Suprapubic skin (tissue), 4 donors: ENCODE data around the gene CYP19A1. TPM values are rescaled to one million over a fixed set of nuclear protein-coding genes. Genes with fewer than 3 reads are reported as not detected.

Source experiments
- DNase-seq, 2 donors: peaks; one replicate each; pipeline ENCODE4 v3.0.0-alpha.2; 2019; ENCODE audit warnings: low spot score in 2 of 2
- H3K27ac ChIP-seq: fragments of 200-600 bp; sonication (generic); one replicate; pipeline ENCODE4 v1.5.1; 2019
- H3K27me3 ChIP-seq: fragments of 200-600 bp; sonication (generic); one replicate; pipeline ENCODE4 v1.5.1; 2019
- H3K36me3 ChIP-seq: fragments of 200-600 bp; sonication (generic); one replicate; pipeline ENCODE4 v1.5.1; 2019
- H3K4me1 ChIP-seq: fragments of 200-600 bp; sonication (generic); one replicate; pipeline ENCODE4 v1.5.1; 2019
- H3K4me3 ChIP-seq: fragments of 200-600 bp; sonication (generic); one replicate; pipeline ENCODE4 v1.5.1; 2019; ENCODE audit warnings: mild to moderate bottlenecking
- H3K9me3 ChIP-seq: fragments of 200-600 bp; sonication (generic); one replicate; pipeline ENCODE4 v1.5.1; 2019
- CTCF ChIP-seq, 2 donors: fragments of 200-600 bp in 1 of 2; fragments of 450-650 bp in 1 of 2; sonication (generic) in 1 of 2; IDR thresholded peaks; one replicate each; pipeline ENCODE4 v1.5.1; 2016 to 2019; ENCODE audit warnings: antibody characterized with exemption in 2 of 2, mild to moderate bottlenecking in 1 of 2, moderate library complexity in 1 of 2
- EP300 ChIP-seq: sonication (generic); formaldehyde crosslinking; IDR thresholded peaks from one replicate; pipeline ENCODE4 v1.6.1; 2017; ENCODE audit warnings: antibody characterized with exemption
- POLR2A ChIP-seq, 2 donors: fragments of 450-650 bp; IDR thresholded peaks; one replicate each; pipeline ENCODE4 v1.6.1; 2017; ENCODE audit warnings: antibody characterized with exemption in 2 of 2, mild to moderate bottlenecking in 2 of 2, moderate library complexity in 2 of 2
- POLR2AphosphoS5 ChIP-seq, 3 donors: sonication (generic); formaldehyde crosslinking; IDR thresholded peaks; one replicate each; pipeline ENCODE4 v1.6.1; 2017; ENCODE audit warnings: antibody characterized with exemption in 3 of 3
- WGBS: methylation state at CpG from one replicate; pipeline ENCODE4 v1.1.5; 2018; 5-methylcytosine and 5-hydroxymethylcytosine counted together
- total RNA-seq, 4 donors: library from RNA; depleted of rRNA; stranded (reverse); fragments of >200 nt; gene quantifications; one replicate each; pipeline ENCODE4 v1.1.0, GENCODE V29; 2016

The CYP19A1 gene
- total RNA-seq, 4 donors from 2014 or later, result 2.7 to 6.8 (median 5.6) TPM

- 55% methylated on average over 3 of the region's 3 CpGs for WGBS
- Histone ChIP-seq H3K9me3 (no peaks in the 10 kb centered on the region), H3K27me3 (peaks cover 5% of the 10 kb centered on the region), H3K4me1 (no peaks in the 10 kb centered on the region), H3K27ac (no peak overlapping the region), H3K4me3 (no peak overlapping the region), H3K36me3 (no peaks in the 10 kb centered on the region)
- no peak for DNase-seq
- no peak for TF ChIP-seq POLR2AphosphoS5 (IDR thresholded peaks at IDR 0.05)
- no peak for TF ChIP-seq EP300
- TF ChIP-seq POLR2A (IDR thresholded peaks at IDR 0.05), result no peak
- TF ChIP-seq CTCF (IDR thresholded peaks at IDR 0.05), result no peak
Observed at GRCh38 chr15:51200792-51201191, 137.6 kb downstream of the CYP19A1 start.

DNA sequence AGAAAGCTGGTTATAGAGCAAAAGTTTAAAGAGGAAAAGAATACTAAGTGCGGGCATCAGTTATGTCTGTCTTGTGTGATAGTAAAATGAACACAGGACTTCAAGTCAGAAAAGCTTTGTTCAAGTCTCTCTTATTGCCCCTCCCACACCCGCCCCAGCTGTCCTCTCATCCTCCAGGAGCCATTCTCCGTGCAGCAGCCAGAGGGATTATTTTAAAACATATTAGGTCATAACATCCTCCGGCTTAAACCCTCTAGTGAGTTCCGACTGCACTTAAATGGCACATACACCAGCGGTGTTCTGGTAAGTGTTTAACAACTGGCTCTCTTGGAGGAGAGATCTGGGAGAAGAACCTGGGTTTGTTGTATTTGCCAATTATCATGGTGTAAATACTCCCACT lies 138.9 kb downstream of the CYP19A1 start:
- no peak for DNase-seq
- WGBS, result 88% methylated on average over 6 of the region's 6 CpGs
- no peak overlapping the region for H3K27ac ChIP-seq

GRCh38 chr15:51198701-51199232 lies 139.6 kb downstream of the CYP19A1 start:
- no peak overlapping the region for H3K4me3 ChIP-seq
- no peaks in the 10 kb centered on the region for H3K9me3 ChIP-seq
- DNase-seq, result no peak
- H3K27me3 ChIP-seq, result peaks cover 13% of the 10 kb centered on the region
- no peaks in the 10 kb centered on the region for H3K36me3 ChIP-seq
- H3K4me1 ChIP-seq, result no peaks in the 10 kb centered on the region
- TF ChIP-seq EP300, result no peak
- no peak for TF ChIP-seq POLR2A (IDR thresholded peaks at IDR 0.05)
- TF ChIP-seq POLR2AphosphoS5 (IDR thresholded peaks at IDR 0.05), result no peak
- TF ChIP-seq CTCF (IDR thresholded peaks at IDR 0.05), result no peak
- WGBS, result 38% methylated on average over 6 of the region's 6 CpGs
- no peak overlapping the region for H3K27ac ChIP-seq

More for the DNA sequence above, 138.9 kb downstream of the CYP19A1 start:
- no peaks in the 10 kb centered on the region for H3K4me1 ChIP-seq
- TF ChIP-seq CTCF (IDR thresholded peaks at IDR 0.05), result no peak
- TF ChIP-seq EP300, result no peak
- no peak for TF ChIP-seq POLR2A (IDR thresholded peaks at IDR 0.05)
- no peak for TF ChIP-seq POLR2AphosphoS5 (IDR thresholded peaks at IDR 0.05)
- H3K27me3 ChIP-seq, result peaks cover 7% of the 10 kb centered on the region
- H3K9me3 ChIP-seq, result no peaks in the 10 kb centered on the region
- H3K4me3 ChIP-seq, result no peak overlapping the region
- no peaks in the 10 kb centered on the region for H3K36me3 ChIP-seq

DNA sequence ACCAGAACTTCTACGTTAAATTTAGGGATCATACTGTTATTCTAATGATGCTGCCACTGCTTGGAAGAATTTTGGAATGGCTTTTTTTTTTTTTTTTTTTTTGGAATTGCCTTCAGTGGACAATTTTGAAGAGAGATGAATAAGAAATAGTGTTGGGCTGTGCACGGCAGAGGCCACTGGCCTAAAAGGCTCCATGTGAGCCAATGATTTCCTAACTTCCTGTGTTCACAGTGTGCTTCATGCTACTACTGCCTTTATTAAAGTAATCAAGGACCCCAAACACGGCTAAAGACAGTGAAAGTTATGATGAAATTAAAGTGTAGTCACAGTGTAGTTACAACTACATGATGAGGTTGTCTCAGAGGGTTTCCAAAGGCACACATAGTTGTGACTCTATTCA lies 142.9 kb downstream of the CYP19A1 start:
- H3K36me3 ChIP-seq, result no peaks in the 10 kb centered on the region
- peaks cover 19% of the 10 kb centered on the region for H3K27me3 ChIP-seq
- TF ChIP-seq EP300, result no peak
- TF ChIP-seq CTCF (IDR thresholded peaks at IDR 0.05), result no peak
- no peak for TF ChIP-seq POLR2AphosphoS5 (IDR thresholded peaks at IDR 0.05)
- no peak for TF ChIP-seq POLR2A (IDR thresholded peaks at IDR 0.05)
- DNase-seq, result no peak
- H3K4me1 ChIP-seq, result peaks cover 5% of the 10 kb centered on the region
- 61% methylated on average over 3 of the region's 3 CpGs for WGBS
- no peak overlapping the region for H3K27ac ChIP-seq
- no peak overlapping the region for H3K4me3 ChIP-seq
- H3K9me3 ChIP-seq, result no peaks in the 10 kb centered on the region

DNA sequence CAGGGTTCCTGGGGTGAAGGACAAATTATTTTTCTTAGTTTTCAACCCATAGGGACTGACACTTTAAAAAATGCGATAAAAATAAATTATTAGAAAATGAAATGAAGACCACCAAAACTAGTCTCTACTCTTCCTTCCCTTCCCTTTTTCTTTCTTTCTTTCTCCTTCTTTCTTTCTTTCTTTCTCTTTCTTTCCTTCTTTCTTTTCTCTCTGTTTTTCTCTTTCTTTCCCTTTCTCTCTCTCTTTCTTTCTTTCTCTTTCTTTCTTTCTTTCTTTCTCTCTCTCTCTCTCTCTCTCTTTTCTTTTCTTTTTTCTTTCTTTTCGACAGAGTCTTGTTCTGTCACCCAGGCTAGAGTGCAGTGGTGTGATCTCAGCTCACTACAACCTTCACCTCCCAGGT lies 144.4 kb downstream of the CYP19A1 start:
- H3K4me1 ChIP-seq, result peaks cover 8% of the 10 kb centered on the region
- 48% methylated on average over 2 of the region's 2 CpGs for WGBS
- TF ChIP-seq POLR2A (IDR thresholded peaks at IDR 0.05) (no peak), POLR2AphosphoS5 (IDR thresholded peaks at IDR 0.05) (no peak), EP300 (no peak), CTCF (IDR thresholded peaks at IDR 0.05) (no peak)
- peaks cover 19% of the 10 kb centered on the region for H3K27me3 ChIP-seq
- DNase-seq, result no peak
- H3K36me3 ChIP-seq, result no peaks in the 10 kb centered on the region
- H3K9me3 ChIP-seq, result no peaks in the 10 kb centered on the region
- no peak overlapping the region for H3K4me3 ChIP-seq
- H3K27ac ChIP-seq, result no peak overlapping the region
